Vagina (tissue), 2 donors: ENCODE data around the gene CCDC33.

ENCODE experiments used
- POLR2A ChIP-seq, 2 donors: fragments of 450-650 bp; IDR thresholded peaks; one replicate each; pipeline ENCODE4 v1.6.1; 2017; ENCODE audit warnings: antibody characterized with exemption in 2 of 2, mild to moderate bottlenecking in 2 of 2, moderate library complexity in 2 of 2
- POLR2AphosphoS5 ChIP-seq, 2 donors: sonication (generic); formaldehyde crosslinking; IDR thresholded peaks; one replicate each; pipeline ENCODE4 v1.9.0; 2017; ENCODE audit warnings: antibody characterized with exemption in 2 of 2, mild to moderate bottlenecking in 2 of 2, low read depth in 1 of 2; ENCODE audit not compliant: insufficient read depth in 1 of 2
- TF ChIP-seq, protein P1 (sequence below), 3 experiments: fragments of 450-650 bp in 2 of 3; fragments of 200-600 bp in 1 of 3; sonication (generic) in 1 of 3; IDR thresholded peaks; one replicate each; pipeline ENCODE4 v1.5.1; 2017 to 2019; ENCODE audit warnings: antibody characterized with exemption in 3 of 3, mild to moderate bottlenecking in 2 of 3, moderate library complexity in 2 of 3

DNA sequence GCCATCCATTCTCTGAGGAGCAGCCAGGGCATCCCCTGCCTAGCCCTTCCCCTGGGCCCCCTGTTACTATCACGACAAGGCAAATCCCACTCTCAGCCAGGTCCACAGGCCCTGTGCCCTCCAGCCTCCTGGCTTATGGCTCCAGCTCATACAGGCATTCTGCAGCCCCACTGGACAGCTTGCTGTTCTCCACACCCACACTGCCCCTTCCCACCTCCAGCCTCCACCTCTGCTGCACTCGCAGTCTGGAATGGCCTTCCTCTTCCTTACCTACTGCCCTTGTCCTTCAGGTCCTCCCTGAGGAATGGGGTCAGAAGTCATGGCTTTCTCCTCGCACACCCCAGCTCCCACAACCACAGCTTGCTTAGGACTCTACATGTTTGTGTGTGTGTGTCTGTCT, 40.4 kb downstream of the CCDC33 start:
- TF ChIP-seq POLR2AphosphoS5 (IDR thresholded peaks at IDR 0.05; ENCODE audit: insufficient read depth in 1 of 2, low read depth in 1 of 2): no peak
- TF ChIP-seq, protein P1, sequence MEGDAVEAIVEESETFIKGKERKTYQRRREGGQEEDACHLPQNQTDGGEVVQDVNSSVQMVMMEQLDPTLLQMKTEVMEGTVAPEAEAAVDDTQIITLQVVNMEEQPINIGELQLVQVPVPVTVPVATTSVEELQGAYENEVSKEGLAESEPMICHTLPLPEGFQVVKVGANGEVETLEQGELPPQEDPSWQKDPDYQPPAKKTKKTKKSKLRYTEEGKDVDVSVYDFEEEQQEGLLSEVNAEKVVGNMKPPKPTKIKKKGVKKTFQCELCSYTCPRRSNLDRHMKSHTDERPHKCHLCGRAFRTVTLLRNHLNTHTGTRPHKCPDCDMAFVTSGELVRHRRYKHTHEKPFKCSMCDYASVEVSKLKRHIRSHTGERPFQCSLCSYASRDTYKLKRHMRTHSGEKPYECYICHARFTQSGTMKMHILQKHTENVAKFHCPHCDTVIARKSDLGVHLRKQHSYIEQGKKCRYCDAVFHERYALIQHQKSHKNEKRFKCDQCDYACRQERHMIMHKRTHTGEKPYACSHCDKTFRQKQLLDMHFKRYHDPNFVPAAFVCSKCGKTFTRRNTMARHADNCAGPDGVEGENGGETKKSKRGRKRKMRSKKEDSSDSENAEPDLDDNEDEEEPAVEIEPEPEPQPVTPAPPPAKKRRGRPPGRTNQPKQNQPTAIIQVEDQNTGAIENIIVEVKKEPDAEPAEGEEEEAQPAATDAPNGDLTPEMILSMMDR (IDR thresholded peaks at IDR 0.05): no peak
- TF ChIP-seq POLR2A (IDR thresholded peaks at IDR 0.05): no peak
